HG03025 (cell line): ENCODE measurements around the gene WDR1.

Experiments used
- ATAC-seq: cut with Tn5 transposase; IDR thresholded peaks from one replicate; pipeline ENCODE4 v1.9.1; 2021; ENCODE audit warnings: mild to moderate bottlenecking, moderate library complexity; ENCODE audit not compliant: unreplicated experiment, low FRiP score

The WDR1 gene

DNA sequence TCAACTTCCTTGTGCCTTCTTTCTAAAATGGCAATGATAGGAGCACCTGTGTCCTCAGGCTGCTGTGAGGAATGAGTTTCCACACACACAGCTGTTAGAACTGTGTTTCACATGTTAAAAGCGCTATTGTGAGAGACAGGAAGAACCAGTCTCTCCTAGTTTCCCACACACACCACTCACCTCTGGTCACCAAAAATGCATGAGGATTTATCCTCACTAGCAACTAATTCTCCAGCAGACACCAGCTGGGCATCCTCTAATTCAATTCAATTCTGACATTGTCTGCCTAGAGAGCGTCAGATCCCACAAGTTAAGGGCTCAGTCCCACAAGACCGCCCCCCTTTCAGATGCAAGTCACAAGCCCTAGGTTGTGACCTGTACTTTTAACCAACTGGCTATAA, 66.3 kb downstream of the WDR1 start:
- ATAC-seq, result no peak

DNA sequence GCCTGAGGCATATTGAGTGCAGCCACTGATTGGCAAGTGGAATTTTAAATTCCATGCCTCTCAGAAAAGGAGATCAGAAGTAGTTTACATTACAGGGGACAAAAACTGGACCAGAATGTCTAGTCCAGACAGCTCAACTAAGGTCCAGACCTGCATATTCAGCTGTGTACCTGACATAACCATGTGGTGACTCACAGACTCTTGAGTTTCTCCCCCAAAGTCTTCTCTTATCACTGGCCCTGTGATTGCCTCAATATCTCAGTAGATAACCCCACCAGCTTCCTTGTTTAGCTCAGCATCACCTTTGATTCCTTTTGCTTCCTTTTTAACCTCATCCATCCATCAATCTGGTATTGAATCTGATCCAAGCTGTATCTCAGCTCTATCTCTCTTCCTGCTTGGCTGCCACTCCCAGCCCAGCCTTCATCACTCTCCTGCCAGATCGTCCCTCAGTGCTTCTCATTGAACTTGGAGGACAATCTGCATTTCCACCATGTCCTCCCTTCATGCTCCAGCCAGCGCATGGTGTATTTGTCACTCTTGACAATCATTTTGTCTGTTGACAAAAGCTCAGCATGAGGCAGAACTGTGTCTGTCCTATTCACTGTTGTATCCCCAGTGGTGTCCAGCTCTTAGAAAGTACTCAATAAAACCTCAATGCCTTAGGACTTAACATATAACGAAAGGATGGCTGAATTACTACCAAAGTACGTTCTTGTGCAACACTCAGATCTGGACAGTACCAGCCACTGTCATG, 67.5 kb downstream of the WDR1 start:
- ATAC-seq, result no peak

GRCh38 chr4:10047967-10048366, 68.6 kb downstream of the WDR1 start:
- no peak for ATAC-seq

- ATAC-seq, result no peak
These were observed 70.1 kb downstream of the WDR1 start for GRCh38 chr4:10046471-10046870.

DNA sequence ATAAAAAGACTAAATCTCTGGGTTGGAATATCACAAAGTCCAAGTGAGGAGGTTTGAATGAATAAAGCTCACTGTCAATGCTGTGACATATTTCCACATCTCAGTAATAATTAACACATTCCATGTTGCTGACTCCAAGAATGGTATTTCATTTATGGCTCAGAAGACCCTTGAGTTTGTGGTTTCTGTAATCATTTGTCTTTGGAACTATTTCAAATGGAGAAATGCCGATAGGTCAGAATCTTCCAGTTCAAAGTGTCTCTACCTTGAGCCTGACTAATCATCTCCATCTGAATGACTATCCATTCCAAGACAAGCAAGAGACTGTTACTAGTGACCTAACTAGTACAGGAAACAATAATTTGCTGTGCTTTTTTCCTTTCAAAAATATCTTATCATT, 71.1 kb downstream of the WDR1 start:
- no peak for ATAC-seq

GRCh38 chr4:10041036-10041435, 75.6 kb downstream of the WDR1 start:
- ATAC-seq, result no peak

DNA sequence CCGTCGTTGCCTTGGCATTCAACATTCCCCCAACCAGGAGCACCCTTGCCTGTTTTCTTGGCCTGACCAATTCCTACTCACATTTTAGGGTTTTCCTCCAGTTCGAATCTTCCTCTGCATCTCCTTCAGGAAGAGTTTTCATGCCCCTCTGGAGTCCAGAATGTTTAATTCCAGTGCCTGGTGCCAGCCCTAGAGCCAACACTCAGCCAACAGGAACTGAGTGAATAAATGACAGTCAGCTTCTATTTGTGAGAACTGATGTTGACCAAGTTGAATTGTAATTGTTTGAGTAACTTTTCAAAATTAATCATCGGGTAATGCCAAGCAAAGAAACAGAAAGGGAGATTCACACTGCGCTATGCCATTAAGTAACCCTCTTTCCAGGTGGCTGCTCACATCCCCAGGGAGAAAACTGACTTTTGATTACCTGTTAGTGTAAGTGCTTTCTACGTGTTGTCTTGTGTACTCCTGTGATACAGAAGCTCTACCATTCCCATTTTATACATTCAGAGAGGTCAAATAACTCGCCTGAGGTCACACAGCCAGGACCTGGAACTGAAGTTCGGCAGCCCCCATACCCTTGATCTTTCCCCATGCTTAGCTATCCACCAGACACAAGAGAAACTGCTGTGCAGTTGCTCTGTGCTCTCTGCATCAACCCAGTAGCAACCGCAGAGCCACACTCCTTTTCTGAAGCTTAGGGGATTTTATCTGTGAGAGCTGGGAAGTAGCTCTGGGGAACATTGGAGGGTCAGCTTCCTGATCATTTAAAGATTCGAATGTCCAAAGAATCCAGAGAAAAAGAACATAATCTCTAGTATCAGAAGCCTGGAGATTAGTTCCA, 76.3 kb downstream of the WDR1 start:
- no peak for ATAC-seq

DNA sequence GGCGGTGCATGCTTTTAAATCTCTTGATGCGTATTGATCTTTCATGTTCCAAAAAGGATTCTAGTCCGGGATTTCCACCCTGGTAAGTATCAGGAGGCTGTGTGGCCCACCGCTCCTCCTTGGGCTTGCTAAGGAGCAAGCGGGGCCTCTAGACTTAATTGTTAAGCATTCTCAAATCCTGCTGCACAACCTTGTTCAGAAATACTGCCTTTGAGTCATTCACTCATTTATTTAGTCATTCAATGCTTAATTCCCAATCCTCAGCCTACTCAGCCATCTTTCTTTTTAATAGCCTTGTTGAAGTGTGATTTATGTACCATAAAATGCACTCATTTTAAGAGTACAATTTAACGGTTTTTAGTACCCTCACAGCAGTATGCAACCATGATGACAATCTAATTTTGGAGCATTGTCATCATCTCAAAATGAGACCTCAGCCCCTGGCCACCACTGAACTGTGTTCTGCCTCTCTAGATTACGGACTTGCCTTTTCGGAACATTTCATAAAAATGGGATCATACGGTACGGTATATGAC, 79.7 kb downstream of the WDR1 start:
- ATAC-seq, result no peak

GRCh38 chr4:10035130-10035529, 81.5 kb downstream of the WDR1 start:
- no peak for ATAC-seq

- ATAC-seq, result no peak
These were observed 81.9 kb downstream of the WDR1 start for GRCh38 chr4:10034612-10035104.

- no peak for ATAC-seq
These were observed 82.5 kb downstream of the WDR1 start for GRCh38 chr4:10034136-10034535.

DNA sequence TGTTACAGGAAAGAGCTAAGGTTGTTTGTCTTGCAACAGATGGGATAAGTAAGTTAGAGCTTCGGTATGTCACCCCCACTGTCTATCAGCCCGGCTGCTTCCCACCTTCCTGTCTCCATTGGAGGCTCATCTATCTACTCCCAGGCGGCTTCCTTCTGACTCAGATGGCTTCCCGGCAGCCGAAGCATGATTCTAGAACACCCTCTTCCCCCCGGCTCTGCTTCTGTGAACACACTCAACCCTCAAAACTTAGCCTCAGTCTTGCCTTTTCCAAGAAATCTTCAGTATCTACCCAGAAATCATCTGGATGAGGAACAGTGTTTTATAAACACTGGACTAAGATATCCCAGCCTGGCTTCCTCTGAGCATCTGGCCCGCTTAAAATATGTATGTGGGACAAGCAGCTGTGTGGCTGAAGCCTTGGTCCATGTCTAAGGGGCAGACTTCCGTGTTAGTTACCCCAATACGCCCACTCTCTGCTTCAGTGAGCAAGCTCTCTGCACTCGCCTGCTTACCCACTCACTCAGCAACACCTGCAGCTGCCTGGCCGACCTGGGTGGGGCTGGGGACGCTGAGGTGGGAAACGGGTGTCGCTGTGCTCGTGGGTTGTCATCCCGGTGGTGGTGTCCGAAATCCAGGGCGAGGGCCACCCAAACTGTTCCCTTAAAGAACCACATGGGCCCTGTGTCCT, 83.3 kb downstream of the WDR1 start:
- ATAC-seq, result peak; percentile 91

DNA sequence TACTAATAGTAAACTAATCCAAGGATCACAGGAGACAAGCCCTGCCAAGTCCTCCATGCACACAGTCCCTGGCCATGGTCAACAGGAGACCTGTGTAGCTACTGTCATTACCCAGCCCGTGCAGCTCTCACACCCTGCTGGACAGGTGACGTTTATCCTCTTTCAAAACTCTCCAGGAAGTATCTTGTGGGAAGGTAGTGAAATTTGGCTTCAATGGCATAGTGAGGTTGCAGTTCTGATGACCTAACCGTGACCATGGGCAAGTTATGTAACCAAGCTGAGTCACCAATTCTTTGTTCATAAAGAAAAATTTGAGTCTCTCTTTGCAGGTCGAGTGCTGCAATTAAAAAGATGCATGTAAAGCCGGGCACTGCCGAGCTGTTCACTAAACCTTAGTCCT, 84.0 kb downstream of the WDR1 start:
- ATAC-seq, result no peak

GRCh38 chr4:10031668-10032590, 84.7 kb downstream of the WDR1 start:
- no peak for ATAC-seq

DNA sequence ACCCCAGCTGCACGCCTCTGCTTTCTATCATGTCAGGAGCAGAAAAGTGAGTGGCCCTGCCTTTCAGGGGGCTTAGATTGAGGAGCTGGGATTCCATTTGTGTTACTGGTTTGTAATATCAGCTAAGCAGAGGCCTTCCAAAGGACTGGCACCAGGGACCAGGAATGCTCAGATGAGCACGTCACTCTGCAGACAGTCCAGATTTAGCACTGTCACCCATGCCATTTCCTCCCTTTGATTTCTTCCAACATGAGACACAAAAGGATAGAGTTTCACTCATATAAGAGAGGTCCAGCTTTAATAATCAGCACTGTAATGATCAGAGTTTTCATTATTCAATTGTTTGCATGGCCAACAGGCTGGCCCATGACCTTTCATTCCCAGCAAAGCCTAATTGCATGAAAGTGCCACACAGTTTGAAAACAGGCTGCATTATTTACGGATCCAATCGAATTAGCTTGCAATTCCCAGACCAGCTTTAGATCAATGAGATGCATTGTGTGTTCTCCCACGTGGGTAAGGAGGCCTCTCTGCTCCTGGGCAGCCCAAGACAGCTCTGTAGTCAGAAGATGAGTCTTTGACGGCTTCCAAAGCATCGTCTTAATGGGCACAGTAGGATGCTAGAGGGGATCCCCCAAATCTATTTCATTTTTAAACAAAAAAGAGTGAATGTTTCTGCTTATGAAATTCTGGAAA, 85.5 kb downstream of the WDR1 start:
- ATAC-seq, result no peak

- no peak for ATAC-seq
These were observed 87.2 kb downstream of the WDR1 start for GRCh38 chr4:10029403-10029802.

GRCh38 chr4:10028910-10029309, 87.7 kb downstream of the WDR1 start:
- ATAC-seq, result no peak

DNA sequence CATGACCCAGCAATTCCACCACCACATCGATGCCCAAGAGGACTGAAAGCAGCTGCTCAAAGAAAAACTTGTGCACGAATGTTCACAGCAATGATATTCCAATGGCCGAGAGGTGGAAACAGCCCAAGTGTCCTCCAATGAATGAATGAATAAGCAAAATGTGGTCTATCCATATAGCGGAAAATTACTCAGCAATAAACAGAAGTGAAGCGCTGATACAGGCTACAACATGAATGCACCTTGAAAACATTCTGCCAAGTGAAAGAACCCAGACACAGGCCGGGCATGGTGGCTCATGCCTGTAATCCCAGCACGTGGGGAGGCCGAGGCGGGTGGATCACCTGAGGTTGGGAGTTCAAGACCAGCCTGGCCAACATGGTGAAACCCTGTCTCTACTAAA, 90.1 kb downstream of the WDR1 start:
- ATAC-seq, result no peak

GRCh38 chr4:10025230-10025806, 91.3 kb downstream of the WDR1 start:
- no peak for ATAC-seq
